HepG2 (cell line): ENCODE data around the gene ZNF500. TPM values are rescaled to one million over a fixed set of nuclear protein-coding genes. Genes with fewer than 3 reads are reported as not detected.
A peak's percentile ranks its signal among the peaks of the same experiment; 100 is the strongest.

ENCODE experiments used
- ADNP ChIP-seq: sonication (generic); formaldehyde crosslinking; IDR thresholded peaks from 2 replicates; pipeline ENCODE4 v1.4.0; 2020; ENCODE audit warnings: missing genetic modification reagents
- CREB3 ChIP-seq: sonication (generic); formaldehyde crosslinking; IDR thresholded peaks from 2 replicates; pipeline ENCODE4 v1.5.0; 2020; ENCODE audit warnings: missing genetic modification reagents
- CTCF ChIP-seq: sonication (generic); formaldehyde crosslinking; IDR thresholded peaks from 2 replicates; pipeline ENCODE4 v1.5.0; 2020; ENCODE audit warnings: mild to moderate bottlenecking, missing genetic modification reagents, moderate library complexity
- FOSL1 ChIP-seq: sonication (generic); formaldehyde crosslinking; IDR thresholded peaks from 2 replicates; pipeline ENCODE4 v1.9.0; 2021; ENCODE audit warnings: missing genetic modification reagents, borderline replicate concordance
- GATAD2A ChIP-seq: IDR thresholded peaks from 2 replicates; pipeline ENCODE4 v1.6.1; 2016
- HOXD1 ChIP-seq: sonication (generic); formaldehyde crosslinking; IDR thresholded peaks from 2 replicates; pipeline ENCODE4 v1.5.0; 2020; ENCODE audit warnings: missing genetic modification reagents
- KDM1A ChIP-seq: IDR thresholded peaks from 2 replicates; pipeline ENCODE4 v1.6.1; 2016; ENCODE audit warnings: missing compliant biosample characterization
- MYC ChIP-seq: sonication (generic); formaldehyde crosslinking; IDR thresholded peaks from 2 replicates; pipeline ENCODE4 v1.9.0; 2021; ENCODE audit warnings: missing genetic modification reagents, borderline replicate concordance
- NFYB ChIP-seq: sonication (generic); formaldehyde crosslinking; IDR thresholded peaks from 2 replicates; pipeline ENCODE4 v1.4.0; 2020; ENCODE audit warnings: missing genetic modification reagents
- PRPF4 ChIP-seq: fragments of 200-400 bp; formaldehyde crosslinking; IDR thresholded peaks from 2 replicates; pipeline ENCODE4 v1.6.1; 2016; ENCODE audit warnings: low read length, low read depth; ENCODE audit not compliant: poor library complexity, severe bottlenecking
- RFXAP ChIP-seq: sonication (generic); formaldehyde crosslinking; IDR thresholded peaks from 2 replicates; pipeline ENCODE4 v1.4.0; 2020; ENCODE audit warnings: missing genetic modification reagents, borderline replicate concordance
- TBP ChIP-seq: sonication (generic); formaldehyde crosslinking; IDR thresholded peaks from 2 replicates; pipeline ENCODE4 v1.5.0; 2020; ENCODE audit warnings: missing genetic modification reagents
- U2AF2 ChIP-seq: fragments of 200-400 bp; formaldehyde crosslinking; IDR thresholded peaks from 2 replicates; pipeline ENCODE4 v1.6.1; 2017; ENCODE audit warnings: low read depth, mild to moderate bottlenecking, low read length
- YEATS2 ChIP-seq: sonication (generic); formaldehyde crosslinking; IDR thresholded peaks from 2 replicates; pipeline ENCODE4 v1.4.0; 2020; ENCODE audit warnings: missing genetic modification reagents, borderline replicate concordance
- ZFP91 ChIP-seq: sonication (generic); formaldehyde crosslinking; IDR thresholded peaks from 2 replicates; pipeline ENCODE4 v1.9.0; 2022; ENCODE audit warnings: missing genetic modification reagents, mild to moderate bottlenecking, borderline replicate concordance
- ZIK1 ChIP-seq: sonication (generic); formaldehyde crosslinking; IDR thresholded peaks from 2 replicates; pipeline ENCODE4 v1.5.0; 2020; ENCODE audit warnings: mild to moderate bottlenecking, low read depth, missing genetic modification reagents, borderline replicate concordance
- ZMYM2 ChIP-seq: sonication (generic); formaldehyde crosslinking; IDR thresholded peaks from 2 replicates; pipeline ENCODE4 v1.8.0; 2022; ENCODE audit warnings: mild to moderate bottlenecking, missing genetic modification reagents
- ZNF12 ChIP-seq: sonication (generic); formaldehyde crosslinking; IDR thresholded peaks from 2 replicates; pipeline ENCODE4 v1.5.0; 2020; ENCODE audit warnings: missing genetic modification reagents
- ZNF253 ChIP-seq: sonication (generic); formaldehyde crosslinking; IDR thresholded peaks from 2 replicates; pipeline ENCODE4 v1.8.0; 2022; ENCODE audit warnings: mild to moderate bottlenecking, missing genetic modification reagents, borderline replicate concordance
- polyA plus RNA-seq, 8 experiments: library from polyadenylated mRNA; depleted of rRNA in 3 of 8; stranded (reverse) in 7 of 8; unstranded in 1 of 8; fragments of >200 nt; fragmentation: Illumina TruSeq in 4 of 8; extraction: Trizol in 4 of 8; gene quantifications; 2 replicates each; pipeline versions ENCODE4 v1.2.1 to v1.2.3, GENCODE V29; 2011 to 2016; ENCODE audit warnings: low read depth in 4 of 8, missing spikeins in 1 of 8, mixed read lengths in 1 of 8; ENCODE audit not compliant: insufficient read depth in 1 of 8
- total RNA-seq, 5 experiments: library from RNA; depleted of rRNA; stranded (reverse); fragments of >200 nt; fragmentation: Illumina TruSeq; extraction: Trizol; gene quantifications; 2 replicates each; pipeline ENCODE4 v1.2.3, GENCODE V29; 2016; ENCODE audit warnings: low read depth in 1 of 5
- TF ChIP-seq, protein P1 (sequence below): sonication (generic); formaldehyde crosslinking; IDR thresholded peaks from 2 replicates; pipeline ENCODE4 v1.4.0; 2020; ENCODE audit warnings: mild to moderate bottlenecking, missing genetic modification reagents
- TF ChIP-seq, protein P2 (sequence below): IDR thresholded peaks from 2 replicates; pipeline ENCODE4 v1.6.1; 2016; ENCODE audit warnings: control low read depth
- TF ChIP-seq, protein P3 (sequence below): IDR thresholded peaks from 2 replicates; pipeline ENCODE4 v1.6.1; 2016

ZNF500 gene
- total and polyA plus RNA-seq, 2 of the 13 experiments (the other 11 are each of a cell fraction or from before 2014, with no cell fraction given) = 6.1 to 12.2 TPM

- peak; percentile 71; the same call in 1 of the 2 replicates for TF ChIP-seq ZFP91 (CRISPR knock-in tag)
- TF ChIP-seq CTCF (CRISPR knock-in tag) = no peak; the same call in 1 of the 2 replicates
- TF ChIP-seq ZNF253 = no peak
- 0 out of 2 replicates have a peak, but pooled peaks have one; percentile 36 for TF ChIP-seq RFXAP (CRISPR knock-in tag)
- peak; percentile 82 for TF ChIP-seq YEATS2 (CRISPR knock-in tag)
- TF ChIP-seq, protein P1, sequence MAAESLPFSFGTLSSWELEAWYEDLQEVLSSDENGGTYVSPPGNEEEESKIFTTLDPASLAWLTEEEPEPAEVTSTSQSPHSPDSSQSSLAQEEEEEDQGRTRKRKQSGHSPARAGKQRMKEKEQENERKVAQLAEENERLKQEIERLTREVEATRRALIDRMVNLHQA = no peak
- peak; percentile 64; the same call in 1 of the 2 replicates for TF ChIP-seq CREB3 (CRISPR knock-in tag)
- no peak for TF ChIP-seq FOSL1 (CRISPR knock-in tag)
- 0 out of 2 replicates have a peak, but pooled peaks have one; percentile 72 for TF ChIP-seq HOXD1
- no peak for TF ChIP-seq TBP (CRISPR knock-in tag)
- no peak for TF ChIP-seq U2AF2
- peak; percentile 72; the same call in 1 of the 2 replicates for TF ChIP-seq MYC
- TF ChIP-seq ZIK1 (CRISPR knock-in tag) = peak; percentile 42; the same call in 1 of the 2 replicates
- no peak for TF ChIP-seq ZMYM2 (CRISPR knock-in tag)
- TF ChIP-seq, protein P2, sequence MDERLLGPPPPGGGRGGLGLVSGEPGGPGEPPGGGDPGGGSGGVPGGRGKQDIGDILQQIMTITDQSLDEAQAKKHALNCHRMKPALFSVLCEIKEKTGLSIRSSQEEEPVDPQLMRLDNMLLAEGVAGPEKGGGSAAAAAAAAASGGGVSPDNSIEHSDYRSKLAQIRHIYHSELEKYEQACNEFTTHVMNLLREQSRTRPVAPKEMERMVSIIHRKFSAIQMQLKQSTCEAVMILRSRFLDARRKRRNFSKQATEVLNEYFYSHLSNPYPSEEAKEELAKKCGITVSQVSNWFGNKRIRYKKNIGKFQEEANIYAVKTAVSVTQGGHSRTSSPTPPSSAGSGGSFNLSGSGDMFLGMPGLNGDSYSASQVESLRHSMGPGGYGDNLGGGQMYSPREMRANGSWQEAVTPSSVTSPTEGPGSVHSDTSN (CRISPR knock-in tag) = no peak
- TF ChIP-seq ZNF12 (CRISPR knock-in tag) = peak; percentile 16; the same call in 1 of the 2 replicates
- TF ChIP-seq NFYB = peak; percentile 16; the same call in 1 of the 2 replicates
- TF ChIP-seq, protein P3, sequence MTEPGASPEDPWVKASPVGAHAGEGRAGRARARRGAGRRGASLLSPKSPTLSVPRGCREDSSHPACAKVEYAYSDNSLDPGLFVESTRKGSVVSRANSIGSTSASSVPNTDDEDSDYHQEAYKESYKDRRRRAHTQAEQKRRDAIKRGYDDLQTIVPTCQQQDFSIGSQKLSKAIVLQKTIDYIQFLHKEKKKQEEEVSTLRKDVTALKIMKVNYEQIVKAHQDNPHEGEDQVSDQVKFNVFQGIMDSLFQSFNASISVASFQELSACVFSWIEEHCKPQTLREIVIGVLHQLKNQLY (CRISPR knock-in tag) = peak; percentile 71
- TF ChIP-seq ADNP (CRISPR knock-in tag) = no peak
- TF ChIP-seq PRPF4 = no peak
- TF ChIP-seq GATAD2A (CRISPR knock-in tag) = no peak; the same call in 1 of the 2 replicates
- TF ChIP-seq KDM1A = no peak
These were observed 1.8 kb upstream of the ZNF500 start (continued) for GRCh38 chr16:4768549-4769305.
